NCI-H2196 treated with DMSO at 0.1 percent for 48 hours (cell line): ENCODE data around the gene RAD50.
"Not testable (repeated sequence)": the region's sequence is repeated elsewhere in the genome, so short reads cannot be mapped to it uniquely, and the experiment has no call there.

ENCODE experiments used
- DNase-seq: peaks from one replicate; lab custom pipeline; 2025; ENCODE audit not compliant: unreplicated experiment; lab: John Stamatoyannopoulos, UW

The RAD50 gene

DNA sequence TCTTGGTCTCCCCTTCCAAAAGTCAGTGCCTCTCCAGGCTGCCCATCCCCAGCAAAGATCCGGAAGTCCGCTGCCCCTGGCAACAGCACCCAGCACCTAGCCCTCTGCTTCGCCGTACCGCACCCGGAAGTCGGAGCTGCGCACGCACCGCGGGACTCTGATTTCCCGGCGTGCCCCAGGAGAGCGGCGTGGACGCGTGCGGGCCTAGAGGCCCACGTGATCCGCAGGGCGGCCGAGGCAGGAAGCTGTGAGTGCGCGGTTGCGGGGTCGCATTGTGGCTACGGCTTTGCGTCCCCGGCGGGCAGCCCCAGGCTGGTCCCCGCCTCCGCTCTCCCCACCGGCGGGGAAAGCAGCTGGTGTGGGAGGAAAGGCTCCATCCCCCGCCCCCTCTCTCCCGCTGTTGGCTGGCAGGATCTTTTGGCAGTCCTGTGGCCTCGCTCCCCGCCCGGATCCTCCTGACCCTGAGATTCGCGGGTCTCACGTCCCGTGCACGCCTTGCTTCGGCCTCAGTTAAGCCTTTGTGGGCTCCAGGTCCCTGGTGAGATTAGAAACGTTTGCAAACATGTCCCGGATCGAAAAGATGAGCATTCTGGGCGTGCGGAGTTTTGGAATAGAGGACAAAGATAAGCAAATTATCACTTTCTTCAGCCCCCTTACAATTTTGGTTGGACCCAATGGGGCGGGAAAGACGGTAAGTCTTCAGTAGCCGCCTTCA lies at the start of gene RAD50:
RAD50 (plus strand) TSS at position 215 of the 715 bp plus-strand sequence; CDS start at position 563, 348 bp downstream.
- DNase-seq, result peak; percentile 87

DNA sequence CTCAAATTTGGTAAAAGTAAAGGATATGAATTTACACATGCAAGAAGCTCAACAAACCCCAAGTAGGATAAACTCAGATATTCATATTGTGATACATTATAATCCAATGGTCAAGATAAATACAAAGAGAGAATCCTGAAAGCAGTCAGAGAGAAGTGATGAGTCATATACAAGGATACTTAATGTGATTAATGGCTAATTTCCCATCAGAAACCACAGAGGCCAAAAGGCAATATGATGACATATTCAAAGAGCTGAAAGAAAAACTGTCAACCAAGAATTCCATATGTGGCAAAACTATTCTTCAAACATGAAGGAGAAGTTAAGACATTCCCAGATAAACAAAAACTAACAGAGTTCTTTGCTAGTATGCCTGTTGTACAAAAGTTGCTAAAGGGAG lies 46.7 kb upstream of the RAD50 start:
- DNase-seq, result no peak

DNA sequence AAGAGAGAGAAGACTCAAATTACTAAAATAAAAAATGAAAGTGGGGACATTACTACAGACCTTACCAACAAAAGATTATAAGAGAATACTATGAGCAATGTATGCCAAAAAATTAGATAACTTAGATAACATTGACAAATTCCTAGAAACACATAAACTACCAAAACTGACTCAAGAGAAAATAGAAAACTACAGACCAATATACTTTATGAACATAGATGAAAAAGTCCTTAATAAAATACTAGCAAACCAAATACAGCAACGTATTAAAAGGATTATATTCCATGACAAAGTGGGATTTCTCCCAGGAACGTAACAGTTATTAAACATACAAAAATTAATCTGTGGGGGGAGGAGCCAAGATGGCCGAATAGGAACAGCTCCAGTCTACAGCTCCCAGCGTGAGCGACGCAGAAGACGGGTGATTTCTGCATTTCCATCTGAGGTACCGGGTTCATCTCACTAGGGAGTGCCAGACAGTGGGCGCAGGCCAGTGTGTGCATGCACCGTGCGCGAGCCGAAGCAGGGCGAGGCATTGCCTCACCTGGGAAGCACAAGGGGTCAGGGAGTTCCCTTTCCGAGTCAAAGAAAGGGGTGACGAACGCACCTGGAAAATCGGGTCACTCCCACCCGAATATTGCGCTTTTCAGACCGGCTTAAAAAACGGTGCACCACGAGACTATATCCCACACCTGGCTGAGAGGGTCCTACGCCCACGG lies 43.0 kb upstream of the RAD50 start:
- DNase-seq, result not testable (repeated sequence)

DNA sequence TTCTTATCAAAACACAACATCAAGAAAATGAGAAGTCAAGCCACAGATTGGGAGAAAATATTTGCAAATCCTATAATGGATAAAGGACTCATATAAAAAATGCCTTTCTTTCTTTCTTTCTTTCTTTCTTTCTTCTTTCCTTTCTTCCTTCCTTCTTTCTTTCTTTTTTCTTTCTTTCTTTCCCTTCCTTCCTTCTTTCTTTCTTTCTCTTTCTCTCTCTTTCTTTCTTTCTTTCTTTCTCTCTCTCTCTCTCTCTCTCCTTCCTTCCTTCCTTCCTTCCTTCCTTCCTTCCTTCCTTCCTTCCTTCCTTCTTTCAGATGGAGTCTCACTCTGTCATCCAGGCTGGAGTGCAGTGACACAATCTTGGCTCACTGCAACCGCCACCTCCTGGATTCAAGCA lies 34.7 kb upstream of the RAD50 start:
- DNase-seq, result not testable (repeated sequence)

DNA sequence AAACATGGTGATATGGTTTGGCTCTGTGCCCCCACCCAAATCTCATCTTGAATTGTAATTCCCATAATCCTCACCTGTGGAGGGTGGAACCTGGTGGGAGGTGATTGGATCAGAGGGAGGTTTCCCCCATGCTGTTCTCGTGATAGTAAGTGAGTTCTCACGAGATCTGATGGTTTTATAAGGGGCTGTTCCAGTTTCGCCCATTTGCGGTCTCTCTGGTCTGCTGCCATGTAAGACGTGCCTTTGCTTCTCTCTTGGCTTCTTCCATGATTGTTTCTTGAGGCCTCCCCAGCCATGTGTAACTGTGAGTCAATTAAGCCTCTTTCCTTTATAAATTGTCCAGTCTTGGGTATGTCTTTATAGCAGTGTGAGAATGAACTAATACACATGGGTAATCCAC lies 31.9 kb upstream of the RAD50 start:
- DNase-seq, result not testable (repeated sequence)

DNA sequence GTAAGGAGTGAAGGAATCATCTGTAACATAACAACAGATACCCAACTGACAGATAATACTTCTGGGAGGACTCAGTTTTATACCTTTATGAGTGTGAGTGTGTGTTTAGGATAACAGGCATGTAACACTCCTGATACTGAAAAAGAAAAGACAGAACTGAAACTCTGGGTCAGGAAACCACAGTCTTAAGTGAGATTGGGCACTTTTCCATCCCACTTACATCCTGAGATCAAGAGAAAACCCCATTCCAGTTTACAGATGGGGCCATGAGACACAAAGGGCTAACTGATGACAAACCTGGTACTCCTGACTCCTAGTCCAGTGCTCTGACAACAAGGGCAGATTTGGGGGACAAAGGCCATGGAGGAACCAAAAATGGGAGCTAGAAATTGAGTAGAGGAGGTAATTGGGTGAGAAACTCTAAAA lies 31.5 kb upstream of the RAD50 start:
- DNase-seq, result no peak

DNA sequence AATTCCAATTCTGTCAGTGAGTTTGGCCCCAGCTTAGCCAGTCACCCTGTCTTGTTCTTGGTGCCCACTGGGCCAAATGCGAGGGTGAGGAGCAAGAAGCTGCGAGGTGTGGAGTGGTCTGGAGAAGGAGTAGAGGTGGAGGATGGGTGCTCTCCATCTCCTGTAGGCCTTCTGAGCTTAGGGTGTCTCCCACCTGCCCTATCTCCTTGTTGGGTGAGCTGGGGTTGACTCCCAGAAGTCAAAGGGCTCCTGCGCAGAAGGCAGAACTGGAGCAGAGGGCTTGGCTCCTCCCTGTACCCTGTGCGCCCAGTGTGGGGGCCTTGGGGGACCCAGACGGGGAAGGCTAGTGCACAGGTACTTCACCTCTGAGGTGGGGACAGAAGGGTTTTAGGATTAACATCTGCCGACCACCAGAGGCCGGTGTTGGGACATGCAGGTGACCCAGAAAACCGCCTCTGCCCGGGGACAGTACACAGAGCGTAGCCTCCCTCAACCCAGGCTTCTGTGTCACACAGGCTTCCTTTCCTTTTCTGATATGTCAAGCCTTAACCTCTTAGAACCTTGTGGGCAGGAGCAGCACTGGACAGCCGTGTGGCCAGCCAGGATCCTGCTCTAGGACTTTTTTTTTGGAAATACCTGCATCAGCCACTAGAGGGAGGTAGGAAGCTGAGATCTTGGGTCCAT lies 30.3 kb upstream of the RAD50 start:
- peak; percentile 36 for DNase-seq

DNA sequence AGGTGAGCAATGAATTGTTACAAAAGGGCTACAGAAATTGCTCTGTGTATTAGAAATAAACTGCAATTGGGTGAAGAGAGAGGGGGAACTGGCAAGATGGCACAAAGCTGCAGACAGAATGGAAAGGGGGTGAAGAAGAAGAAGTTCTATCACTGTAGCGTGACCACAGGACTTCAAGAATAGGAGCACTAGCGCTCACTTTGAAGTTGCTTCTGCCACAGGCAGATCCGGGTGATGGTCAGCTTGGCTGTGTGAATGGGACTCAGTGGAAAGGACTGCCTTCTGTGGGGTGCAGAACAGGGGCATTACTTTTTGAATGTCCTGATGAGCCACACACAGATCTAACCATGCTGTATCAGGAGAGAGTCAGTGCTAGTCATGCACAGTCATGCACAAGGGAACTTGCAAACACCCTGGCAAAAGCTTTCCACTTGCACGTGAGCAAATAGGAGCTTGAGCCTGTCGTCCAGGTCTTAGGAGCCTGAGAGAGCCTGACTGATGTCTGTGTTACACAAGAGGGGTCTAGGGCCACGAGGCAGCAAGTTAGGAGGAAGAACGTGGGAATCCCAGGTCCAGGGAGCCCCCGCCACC lies 29.7 kb upstream of the RAD50 start:
- DNase-seq, result no peak

DNA sequence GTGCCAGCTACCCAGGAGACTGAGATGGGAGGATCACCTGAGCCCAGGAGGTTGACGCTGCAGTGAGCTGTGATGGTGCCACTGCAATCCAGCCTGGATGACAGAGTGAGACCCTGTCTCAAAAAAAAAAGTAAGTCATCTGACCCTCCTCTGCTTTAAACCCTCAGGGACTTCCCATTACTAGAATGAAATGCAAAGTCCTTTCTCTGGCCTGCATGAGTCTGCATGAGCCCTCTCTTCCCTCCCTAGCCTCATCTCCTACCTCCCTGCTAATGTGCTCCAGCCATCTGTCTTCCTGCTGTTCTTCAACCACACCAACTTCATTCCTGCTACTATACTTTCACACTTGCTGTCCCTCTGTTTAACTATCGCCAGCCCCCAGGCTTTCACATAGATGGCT lies 28.8 kb upstream of the RAD50 start:
- DNase-seq, result no peak

DNA sequence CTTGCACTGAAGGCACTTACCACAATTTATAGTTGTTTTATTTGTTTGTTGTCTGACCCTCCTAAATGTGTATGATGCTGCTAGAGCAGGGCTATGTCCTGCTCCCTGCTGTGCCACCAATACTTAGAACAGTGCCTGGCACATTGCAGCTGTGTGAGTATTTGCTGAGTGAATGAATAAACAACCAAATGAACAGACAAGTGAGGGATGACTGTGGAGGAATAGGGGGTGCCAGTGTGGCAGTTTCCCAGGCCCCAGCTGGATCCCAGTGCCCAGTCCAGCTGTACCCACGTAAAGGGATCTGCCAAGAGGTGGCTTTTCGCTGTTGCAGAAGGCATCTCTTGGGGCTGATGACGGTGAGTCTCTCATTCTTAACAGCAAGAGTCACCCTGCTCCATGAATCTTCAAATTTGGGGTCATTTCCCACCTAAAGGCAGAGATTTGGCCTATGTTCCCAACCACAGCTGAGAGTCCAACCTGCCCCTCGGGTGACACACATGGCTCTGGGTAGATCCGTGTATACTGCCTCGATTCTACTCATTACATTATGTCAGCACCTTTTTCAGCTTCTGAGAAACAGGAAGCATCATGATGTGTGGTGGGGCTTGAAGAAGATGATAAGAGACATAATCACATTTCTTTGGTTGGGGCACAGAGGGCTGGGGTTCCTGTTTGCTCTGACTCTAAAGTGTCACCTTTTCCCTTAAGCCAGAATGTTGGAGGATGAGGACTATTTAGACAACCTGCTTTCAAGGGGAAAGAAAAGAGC lies 27.7 kb upstream of the RAD50 start:
- no peak for DNase-seq

DNA sequence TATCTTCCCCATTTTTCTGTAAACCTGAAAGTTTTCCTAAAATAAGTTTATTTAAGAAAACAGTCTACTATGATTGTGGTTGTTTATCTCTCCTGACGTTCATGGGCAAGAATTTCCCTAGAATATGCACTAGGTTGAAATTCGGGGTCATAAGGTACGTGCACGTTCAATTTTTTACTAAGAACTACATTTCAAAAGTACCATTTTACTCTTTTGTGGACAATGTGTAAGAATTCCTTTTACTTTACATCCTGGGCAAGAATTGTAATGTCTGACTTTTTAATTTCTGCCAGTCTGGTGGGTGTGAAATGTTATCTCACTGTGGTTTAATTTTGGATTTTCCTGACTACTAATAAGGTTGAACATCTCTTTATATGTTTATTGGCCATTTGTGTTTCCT lies 25.8 kb upstream of the RAD50 start:
- DNase-seq, result no peak

DNA sequence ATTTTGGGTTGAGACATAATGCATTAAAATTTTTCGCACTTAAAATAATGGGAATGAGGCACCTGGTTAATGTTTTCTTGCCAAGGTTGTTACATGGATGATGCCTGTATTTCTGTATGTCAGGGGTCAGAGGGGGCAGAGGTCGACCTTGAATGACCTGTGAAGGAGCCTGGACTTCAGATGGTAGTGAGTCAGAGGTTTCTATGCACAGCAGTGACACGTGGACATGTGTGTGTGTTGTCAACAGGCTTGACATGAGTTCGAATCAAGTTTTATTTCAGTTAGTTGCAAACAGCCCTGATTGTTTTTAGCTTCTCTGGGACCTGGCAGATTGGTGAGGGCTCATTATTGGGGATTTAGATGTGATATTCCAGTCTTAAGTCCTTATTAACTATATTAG lies 17.1 kb upstream of the RAD50 start:
- DNase-seq, result no peak

DNA sequence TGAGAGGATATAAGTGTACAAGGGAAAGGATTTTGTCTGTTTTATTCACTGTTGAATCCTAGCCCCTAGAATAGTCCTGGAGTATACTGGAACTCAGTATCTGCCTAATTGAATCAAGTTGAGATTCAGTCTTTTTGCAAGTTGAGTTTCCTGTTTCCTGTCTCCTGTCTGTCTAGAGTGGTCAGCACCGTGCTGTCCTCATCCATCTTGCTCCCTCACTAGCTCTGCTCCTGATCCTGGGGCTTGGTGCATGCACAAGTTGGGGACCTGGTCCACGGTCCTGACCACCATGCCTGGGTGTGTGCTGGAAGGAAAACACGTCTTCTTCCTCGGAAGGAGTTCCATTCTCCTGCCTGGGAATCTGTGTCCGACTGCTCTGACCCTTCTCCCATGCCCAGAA lies 16.6 kb upstream of the RAD50 start:
- no peak for DNase-seq

DNA sequence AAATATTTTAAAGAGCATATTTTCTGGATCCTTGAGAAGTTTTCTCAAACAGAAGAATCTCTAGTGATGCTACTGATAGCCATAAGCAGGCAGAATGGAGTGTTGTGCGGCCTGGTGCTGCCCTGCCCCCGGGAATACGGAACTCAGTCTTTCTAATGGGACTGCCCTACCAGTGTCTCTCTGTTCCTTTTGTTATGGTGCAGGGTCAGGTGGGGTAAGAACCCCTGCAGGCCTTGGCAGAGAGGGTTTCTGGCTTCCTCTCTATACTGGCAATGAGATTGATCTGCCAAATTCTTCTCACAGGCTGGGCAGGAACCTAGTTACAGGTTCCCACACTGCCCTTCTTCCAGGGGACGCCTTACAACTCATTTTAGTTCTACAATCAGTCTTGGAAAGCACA lies 16.0 kb upstream of the RAD50 start:
- no peak for DNase-seq

DNA sequence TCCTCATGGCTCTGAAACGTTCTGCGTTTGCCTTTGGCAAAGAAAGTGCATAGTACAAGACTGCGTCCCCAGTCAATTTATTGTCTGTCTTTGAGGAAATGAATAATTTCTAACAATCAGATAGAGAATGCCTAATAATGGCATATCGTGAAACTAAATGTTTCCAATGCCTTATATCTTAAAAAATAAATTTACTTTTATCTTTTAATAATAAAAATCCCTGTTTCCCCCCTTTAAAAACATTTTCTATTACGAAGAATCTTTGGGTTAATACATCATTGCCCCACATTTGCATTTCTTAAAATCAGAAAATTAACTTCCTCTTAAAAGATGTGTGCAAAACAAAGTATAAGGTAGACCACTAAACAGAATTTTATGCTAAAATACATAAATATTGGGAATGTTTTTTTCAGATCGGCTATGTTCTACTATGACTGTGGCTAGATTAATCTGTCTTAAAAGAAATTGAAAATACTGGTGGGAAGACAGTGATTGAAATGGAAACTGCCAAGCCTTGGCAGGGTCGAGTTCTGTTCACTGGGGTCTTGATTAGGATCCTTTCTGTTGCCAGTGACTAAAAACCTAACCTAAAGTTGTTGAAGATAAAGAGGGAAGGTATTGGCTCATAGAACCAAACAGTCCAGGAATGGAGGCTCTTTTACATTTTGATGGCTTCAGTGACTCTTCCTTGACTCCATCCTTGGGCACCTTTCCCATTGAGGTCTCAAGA lies 13.1 kb upstream of the RAD50 start, which contains the start of gene IL5:
IL5 (minus strand) TSS at position 51 of the 730 bp plus-strand sequence; CDS start at position 7, 44 bp downstream.
- DNase-seq, result no peak

DNA sequence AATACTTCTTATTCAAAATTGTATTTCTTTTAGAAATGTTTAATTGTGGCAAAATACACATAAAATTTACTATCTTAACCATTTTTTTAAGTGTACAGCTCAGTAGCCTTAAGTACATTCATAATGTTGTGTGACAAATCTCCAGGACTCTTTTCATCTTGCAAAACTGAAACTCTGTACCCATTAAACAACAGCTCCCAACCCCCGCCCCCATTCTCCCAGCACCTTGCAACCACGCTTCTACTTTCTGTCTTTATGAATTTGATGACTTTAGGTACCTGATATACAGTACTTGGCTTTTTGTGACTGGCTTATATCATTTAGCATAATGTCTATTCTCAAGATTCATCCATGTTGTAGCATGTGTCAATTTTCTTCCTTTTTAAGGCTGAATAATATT lies 10.7 kb upstream of the RAD50 start:
- no peak for DNase-seq

DNA sequence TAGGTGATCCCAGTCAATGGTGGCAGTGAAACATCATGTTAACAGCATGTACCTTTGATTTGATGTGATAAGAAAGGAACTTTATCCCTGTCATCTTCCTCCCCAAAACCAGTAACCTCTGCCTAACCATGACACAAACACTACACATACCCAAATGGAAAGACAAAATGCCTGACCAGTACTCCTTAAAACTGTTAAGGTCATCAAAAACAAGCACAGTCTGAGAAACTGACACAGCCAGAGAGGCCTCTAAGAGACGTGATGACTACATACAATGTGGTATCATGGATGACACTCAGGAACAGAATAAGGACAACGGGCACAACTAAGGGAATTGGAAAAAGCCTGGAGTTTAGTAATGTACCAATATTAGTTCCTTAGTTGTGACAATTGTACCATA lies 9.5 kb upstream of the RAD50 start:
- DNase-seq, result no peak

DNA sequence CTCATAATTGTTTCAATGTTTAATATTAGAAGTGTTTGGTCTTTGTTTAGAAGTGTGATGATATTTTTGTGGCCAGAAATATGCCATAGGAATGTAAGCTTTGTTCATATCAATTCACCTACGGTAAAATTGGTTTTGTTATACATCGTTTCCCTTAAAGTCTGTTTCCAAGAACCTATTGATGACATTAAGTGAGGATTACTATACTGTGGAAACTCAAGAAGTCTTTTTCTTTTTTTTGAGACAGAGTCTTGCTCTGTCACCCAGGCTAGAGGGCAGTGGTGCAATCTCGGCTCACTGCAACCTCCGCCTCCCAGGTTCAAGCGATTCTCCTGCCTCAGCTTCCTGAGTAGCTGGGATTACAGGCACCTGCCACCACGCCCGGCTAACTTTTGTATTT lies 7.9 kb upstream of the RAD50 start:
- not testable (repeated sequence) for DNase-seq

DNA sequence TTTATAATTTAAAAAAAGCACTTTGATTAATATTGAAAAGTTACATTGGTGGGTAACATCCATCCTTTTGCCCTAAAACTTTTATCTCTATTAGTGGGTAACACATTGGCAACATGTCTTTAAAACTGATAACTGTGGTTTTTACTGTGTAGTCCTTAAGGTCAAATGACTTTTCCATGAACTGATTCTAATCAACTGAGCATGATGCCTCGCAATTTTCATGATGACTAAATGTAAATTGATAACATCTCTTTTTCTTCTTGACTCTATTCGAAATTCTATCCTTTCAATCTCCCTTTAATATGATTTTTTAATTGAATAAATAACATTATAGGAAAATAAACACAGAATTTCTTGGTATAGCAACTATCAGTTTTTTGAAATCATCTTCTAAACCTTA lies 7.2 kb upstream of the RAD50 start:
- no peak for DNase-seq

DNA sequence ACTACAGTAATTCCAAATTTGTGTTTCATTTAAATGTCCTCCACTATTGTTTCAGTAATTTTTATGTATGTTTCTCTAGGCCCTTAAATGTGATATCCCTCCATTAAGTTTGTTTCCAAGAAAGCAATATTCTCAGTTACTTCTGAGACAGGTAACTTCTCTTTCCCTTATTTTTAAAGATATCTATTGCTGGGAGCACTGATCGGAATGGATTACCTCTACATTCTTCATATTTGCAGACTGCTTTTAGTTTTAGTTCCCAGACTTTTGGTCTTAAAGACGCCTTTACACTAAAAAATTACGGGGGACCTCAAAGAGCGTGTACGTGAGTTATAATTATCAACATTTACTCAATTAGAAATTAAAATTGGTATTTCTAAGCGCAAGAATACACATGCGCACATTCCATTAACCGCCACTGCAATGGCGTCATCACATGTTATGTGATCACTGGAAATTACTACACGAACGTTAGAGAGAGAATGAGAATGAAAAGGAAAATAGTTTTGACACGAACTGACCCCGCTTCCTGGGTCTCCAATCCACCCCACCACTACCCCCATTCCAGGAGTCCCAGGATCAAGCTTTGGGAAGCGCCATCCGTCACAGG lies 519 bp upstream of the RAD50 start:
- peak; percentile 41 for DNase-seq
